AG20443 (cell line): ENCODE measurements around the gene CDH4.

Source experiments
- DNase-seq: peaks from one replicate; pipeline ENCODE4 v3.0.0; 2012; ENCODE audit warnings: low spot score, mixed read lengths

Gene CDH4

GRCh38 chr20:61693055-61693600, 441.1 kb downstream of the CDH4 start:
- no peak for DNase-seq

- no peak for DNase-seq
These were observed 442.6 kb downstream of the CDH4 start for GRCh38 chr20:61694682-61695081.

- DNase-seq = no peak
These were observed 443.7 kb downstream of the CDH4 start for GRCh38 chr20:61695741-61696140.

GRCh38 chr20:61696181-61696735, 444.2 kb downstream of the CDH4 start:
- DNase-seq = no peak

- DNase-seq = no peak
These were observed 445.9 kb downstream of the CDH4 start for GRCh38 chr20:61697666-61698597.

GRCh38 chr20:61698598-61699494, 446.8 kb downstream of the CDH4 start:
- no peak for DNase-seq

- DNase-seq = no peak
These were observed 447.7 kb downstream of the CDH4 start for GRCh38 chr20:61699495-61700374.

- DNase-seq = no peak
These were observed 448.6 kb downstream of the CDH4 start for GRCh38 chr20:61700595-61701140.

- no peak for DNase-seq
These were observed 449.3 kb downstream of the CDH4 start for GRCh38 chr20:61701401-61701800.

- no peak for DNase-seq
These were observed 449.7 kb downstream of the CDH4 start for GRCh38 chr20:61701802-61702201.

- DNase-seq = no peak
These were observed 450.2 kb downstream of the CDH4 start for GRCh38 chr20:61702246-61702645.

GRCh38 chr20:61704661-61705060, 452.6 kb downstream of the CDH4 start:
- DNase-seq = no peak

GRCh38 chr20:61705386-61706258, 453.6 kb downstream of the CDH4 start:
- no peak for DNase-seq

GRCh38 chr20:61706259-61706961, 454.3 kb downstream of the CDH4 start:
- DNase-seq = no peak

- DNase-seq = no peak
These were observed 456.8 kb downstream of the CDH4 start for GRCh38 chr20:61708891-61709290.

- no peak for DNase-seq
These were observed 458.0 kb downstream of the CDH4 start for GRCh38 chr20:61710108-61710507.

- DNase-seq = no peak
These were observed 460.6 kb downstream of the CDH4 start for GRCh38 chr20:61712688-61713087.

- DNase-seq = no peak
These were observed 466.4 kb downstream of the CDH4 start for GRCh38 chr20:61718361-61719005.
